NCI-H82 treated with DMSO at 0.1 percent for 48 hours (cell line): ENCODE measurements around the gene TCP11L2.
"Not testable (repeated sequence)": the region's sequence is repeated elsewhere in the genome, so short reads cannot be mapped to it uniquely, and the experiment has no call there.

Experiments
- DNase-seq: peaks from one replicate; lab custom pipeline; 2025; ENCODE audit not compliant: unreplicated experiment; lab: John Stamatoyannopoulos, UW

TCP11L2 gene

DNA sequence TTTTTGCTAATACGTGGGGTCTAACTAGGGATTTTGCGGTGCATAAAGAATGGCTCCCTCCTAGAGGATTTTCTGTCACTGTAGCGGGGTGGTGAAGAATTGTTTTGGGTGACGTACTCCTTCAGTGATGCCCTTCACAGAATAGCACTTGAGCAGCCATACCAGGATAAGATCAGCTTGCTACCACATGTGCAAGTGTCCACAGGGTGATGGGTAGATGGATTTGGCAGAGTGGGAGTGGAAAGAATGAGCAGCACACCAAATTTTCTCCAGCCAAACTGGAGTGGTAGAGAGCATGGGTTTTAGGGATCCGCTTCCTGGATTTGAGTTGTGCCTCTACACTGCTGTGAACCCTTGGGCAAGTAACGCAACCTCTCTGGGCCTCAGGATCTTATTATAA, 2.3 kb downstream of the TCP11L2 start:
- DNase-seq, result no peak

DNA sequence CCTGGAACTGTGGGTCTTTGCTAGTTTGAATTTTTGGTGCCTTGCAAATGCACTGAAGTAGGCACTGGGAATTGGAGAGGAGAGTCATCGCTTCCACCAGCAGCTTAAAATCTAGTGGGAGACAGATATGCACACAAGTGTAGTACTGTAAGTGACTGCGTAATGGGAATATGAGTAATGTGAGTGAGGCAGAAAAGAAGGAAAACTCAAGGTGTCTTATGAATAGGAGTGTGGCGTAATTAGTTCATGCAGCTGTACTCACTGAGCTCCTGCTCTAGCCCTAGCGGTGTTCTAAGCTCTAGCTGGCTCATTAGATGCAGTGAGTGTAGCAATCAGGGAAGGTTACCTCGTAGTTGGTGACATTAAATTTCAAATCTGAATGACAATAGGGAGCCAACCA, 2.8 kb downstream of the TCP11L2 start:
- no peak for DNase-seq

DNA sequence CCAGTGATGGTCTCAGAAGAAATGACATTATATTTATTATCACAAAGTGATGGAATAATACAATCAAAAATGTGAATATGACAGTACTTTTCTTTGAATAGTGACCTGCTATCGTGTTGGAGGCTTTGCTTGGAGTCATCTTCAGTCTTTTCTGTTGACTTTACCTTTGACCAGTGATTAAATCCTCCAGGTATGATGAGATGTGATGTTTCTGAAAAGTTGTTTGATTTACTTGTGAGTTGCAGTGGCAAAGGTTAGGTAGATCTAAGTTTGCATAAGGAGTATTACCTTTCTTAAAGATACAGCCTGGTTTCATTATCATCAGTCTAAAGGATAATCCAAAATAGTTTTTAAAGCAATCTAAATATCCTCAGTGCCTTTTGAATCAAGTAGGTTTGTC, 4.6 kb downstream of the TCP11L2 start:
- no peak for DNase-seq

- DNase-seq, result no peak
Measured at GRCh38 chr12:106308121-106308520, 5.6 kb downstream of the TCP11L2 start.

- no peak for DNase-seq
Measured at GRCh38 chr12:106308611-106309010, 6.1 kb downstream of the TCP11L2 start.

GRCh38 chr12:106309671-106310505, 7.4 kb downstream of the TCP11L2 start:
- DNase-seq, result no peak

DNA sequence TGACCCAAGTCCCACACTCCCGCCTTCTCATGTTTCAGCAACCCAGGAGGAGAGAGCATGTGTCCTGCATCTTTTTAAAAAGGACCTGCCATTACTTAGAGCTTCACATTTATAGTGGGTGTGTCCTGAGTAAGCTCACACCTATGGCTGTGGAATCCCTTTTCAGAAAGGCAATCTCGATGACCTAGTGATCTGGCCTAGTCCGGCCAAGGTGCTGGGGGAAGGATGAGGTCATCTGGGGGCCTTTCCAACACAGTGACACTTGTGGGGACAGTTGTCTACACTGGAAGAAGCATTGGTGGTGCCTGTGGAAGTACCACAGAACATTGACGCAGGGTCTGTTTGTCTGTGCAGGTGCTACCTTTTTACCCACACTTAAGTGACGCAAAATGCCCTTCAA, 8.2 kb downstream of the TCP11L2 start:
- DNase-seq, result no peak

GRCh38 chr12:106311139-106311538, 8.6 kb downstream of the TCP11L2 start:
- no peak for DNase-seq

DNA sequence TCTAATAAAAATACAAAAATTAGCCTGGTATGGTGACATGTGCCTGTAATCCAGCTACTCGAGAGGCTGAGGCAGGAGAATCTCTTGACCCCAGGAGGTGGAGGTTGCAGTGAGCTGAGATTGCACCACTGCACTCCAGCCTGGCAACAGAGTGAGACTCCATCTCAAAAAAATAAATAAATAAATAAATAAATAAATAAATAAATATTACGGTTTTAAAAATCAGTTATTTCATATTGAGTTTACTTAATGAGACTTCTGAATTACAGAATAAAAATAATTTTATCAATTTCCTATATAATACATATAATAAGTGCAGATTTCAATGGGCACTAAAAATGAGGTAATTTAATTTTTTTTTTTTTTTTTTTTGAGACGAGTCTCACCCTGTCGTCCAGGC, 10.9 kb downstream of the TCP11L2 start:
- not testable (repeated sequence) for DNase-seq

- DNase-seq, result no peak
Measured at GRCh38 chr12:106315523-106315922, 13.0 kb downstream of the TCP11L2 start.

DNA sequence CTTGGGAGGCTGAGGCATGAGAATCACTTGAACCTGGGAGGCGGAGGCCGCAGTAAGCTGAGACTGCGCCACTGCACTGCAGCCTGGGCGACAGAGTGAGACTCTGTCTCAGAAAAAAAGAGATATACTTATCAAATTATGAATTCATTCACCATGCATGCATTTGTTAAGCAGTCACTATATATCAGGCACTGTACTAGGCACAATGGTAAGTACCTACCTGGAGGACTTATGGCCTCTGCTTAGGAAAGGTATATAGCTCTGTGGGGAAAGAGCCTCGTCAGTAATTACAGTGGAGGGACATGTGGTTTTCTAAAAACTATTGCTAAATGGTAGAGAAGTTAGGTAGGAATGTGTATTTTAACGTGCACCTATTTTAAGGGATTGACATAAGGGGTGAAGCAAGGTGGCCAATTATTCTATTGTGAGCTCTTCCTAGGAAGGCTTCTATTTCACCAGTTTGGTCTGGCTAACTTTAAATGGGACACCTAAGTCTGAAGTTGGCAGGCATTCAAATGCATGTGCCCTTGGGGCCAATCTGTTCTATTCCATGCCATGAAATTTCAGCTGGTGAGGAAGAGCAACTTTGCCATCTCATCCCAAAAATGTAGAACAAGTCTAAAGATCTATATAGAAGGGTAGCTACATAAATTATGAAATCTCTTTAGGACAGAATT, 15.0 kb downstream of the TCP11L2 start:
- DNase-seq, result no peak

DNA sequence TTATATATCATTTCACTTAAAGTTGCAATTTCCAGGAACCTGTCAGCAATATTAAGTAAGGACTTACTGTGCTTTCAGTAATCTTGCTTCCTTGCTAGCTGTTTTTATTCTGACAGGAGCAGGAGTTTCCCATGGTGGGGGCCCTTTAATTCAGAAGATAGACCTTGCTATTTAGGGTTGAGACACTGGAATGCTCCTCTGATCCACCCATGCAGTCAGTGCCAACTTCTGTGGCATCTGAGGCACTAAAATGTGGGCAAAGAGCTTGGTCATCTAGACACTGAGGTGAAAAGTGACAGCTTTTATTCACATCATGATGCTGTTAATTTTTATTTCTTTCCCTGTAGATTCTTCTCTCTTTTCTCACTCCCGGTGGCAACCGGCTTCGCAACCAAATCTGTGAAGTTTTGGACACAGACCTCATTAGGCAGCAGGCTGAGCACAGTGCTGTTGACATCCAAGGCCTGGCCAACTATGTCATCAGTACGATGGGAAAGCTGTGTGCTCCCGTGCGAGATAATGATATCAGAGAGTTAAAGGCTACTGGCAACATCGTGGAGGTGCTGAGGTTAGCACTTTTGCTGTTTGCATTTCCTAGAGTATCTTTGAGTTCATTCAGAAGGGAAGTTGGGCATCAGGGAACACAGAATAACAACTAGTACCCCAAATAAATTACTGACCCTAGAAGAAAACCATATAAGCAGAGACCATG, 18.8 kb downstream of the TCP11L2 start:
- no peak for DNase-seq

GRCh38 chr12:106323537-106323936, 21.0 kb downstream of the TCP11L2 start:
- no peak for DNase-seq

- DNase-seq, result no peak
Measured at GRCh38 chr12:106327309-106327869, 24.9 kb downstream of the TCP11L2 start.

DNA sequence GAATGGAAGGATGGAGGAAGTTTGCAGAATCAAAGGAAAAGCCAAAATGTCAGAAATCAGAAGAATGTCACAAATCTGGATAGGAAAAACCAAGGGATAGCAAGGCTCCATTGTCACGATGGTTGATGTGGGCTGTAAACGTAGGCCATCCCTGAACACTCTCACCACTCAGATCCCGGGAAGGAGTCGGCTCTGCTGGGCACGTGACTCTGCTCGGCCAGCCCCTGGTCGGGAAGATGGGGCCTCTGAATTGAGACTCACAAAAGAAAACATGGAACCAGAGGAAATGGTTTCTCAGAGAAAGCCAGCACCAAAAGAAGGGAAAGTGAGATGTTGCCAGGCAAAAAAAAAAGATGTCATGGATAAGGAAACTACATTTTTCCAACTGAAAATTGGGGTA, 26.2 kb downstream of the TCP11L2 start:
- no peak for DNase-seq

DNA sequence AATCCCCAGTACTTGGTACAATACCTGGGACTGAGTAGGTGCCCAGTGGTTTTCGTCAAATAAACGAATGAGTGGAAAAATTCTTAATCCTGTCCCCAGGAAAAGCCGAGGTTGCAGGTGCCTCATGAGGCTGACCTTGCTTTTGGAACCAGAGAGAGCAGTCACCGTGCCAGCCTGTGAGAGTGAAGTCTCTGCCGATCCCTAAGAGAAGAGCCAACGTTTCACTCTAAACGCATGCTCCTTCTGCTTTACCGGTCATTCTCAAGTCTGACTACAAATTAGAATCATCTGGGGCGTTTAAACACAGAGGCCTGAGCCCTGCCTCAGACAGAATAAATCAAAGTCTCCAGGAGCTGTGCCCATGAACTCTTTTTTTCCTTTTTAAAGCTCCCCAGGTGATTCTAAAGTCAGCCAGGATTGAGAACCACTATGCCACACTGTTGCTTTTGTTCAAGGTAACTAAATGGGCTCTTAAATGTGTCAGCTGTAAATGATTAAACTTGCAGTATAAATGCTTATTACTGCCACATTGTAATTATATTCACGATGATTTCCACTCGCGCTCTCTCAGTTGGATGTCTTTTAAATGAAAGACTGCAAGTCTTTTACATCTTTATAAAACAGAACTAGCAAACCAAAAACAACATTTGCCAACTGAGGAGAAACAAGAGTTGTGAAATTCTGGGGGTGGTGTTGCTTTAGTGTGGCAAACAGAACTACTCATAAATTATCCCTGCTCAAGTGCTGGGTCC, 26.9 kb downstream of the TCP11L2 start:
- DNase-seq, result no peak

DNA sequence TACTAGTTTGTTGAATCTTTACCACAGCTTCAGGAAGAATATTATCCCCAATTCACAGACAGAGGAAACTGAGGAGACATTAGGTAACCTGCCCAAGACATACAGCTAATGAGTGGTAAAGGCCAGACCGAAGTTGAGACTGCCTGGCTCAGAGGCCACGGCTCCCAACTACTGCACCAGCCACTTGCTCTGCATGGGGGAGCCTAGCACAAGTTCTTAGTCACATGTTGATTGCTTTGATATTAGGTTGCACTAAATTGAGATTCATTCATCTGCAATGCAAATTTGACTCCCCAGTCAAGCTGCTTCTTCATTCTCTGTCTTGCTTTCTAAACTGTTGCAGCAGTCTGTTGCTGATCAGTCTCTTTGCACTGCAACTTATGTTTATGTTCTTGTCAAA, 29.1 kb downstream of the TCP11L2 start:
- DNase-seq, result no peak

DNA sequence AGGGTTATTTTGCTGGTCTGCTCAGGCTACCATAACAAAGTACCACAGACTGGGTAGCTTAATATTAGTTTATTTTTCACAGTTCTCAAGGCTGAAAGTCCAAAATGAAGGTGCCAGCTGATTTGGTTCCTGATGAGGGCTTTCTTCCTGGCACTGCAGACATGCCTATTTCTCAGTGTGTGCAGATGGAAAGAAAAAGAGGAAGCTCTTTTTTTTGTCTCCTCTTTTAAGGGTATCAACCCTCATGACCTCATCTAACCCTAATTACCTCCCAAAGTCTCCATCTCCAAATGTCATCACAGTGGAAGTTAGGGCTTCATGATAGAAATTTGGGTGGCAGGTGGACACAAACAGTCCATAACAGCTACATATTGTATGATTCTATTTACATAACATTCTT, 30.0 kb downstream of the TCP11L2 start:
- DNase-seq, result no peak

DNA sequence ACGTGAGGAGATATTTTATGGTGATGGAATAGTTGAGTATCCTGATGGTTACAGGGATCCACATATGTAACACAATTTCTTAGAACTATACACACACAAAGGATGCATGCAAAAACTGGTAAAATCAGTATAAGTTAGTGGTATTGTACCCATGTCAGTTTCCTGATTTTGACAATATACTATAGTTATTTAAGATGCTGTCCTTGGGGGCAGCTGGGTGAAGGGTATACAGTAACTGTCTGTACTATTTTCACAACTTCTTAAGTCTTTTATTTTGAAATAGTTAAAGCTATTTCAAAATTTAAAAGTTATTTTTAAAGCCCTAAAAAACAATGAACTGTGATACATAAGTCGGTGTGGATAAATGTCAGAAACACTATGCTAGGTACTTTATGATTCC, 30.5 kb downstream of the TCP11L2 start:
- no peak for DNase-seq

GRCh38 chr12:106333756-106334155, 31.2 kb downstream of the TCP11L2 start:
- no peak for DNase-seq
